Panc1 (cell line): ENCODE results near the gene RAPGEF5.

Source experiments
- CTCF ChIP-seq: fragments of 450-650 bp; IDR thresholded peaks from 2 replicates; pipeline ENCODE4 v1.5.1; 2017; ENCODE audit warnings: mild to moderate bottlenecking
- POLR2AphosphoS5 ChIP-seq: IDR thresholded peaks from 2 replicates; pipeline ENCODE4 v1.6.1; 2012; ENCODE audit warnings: mild to moderate bottlenecking, low read depth, low read length, moderate library complexity
- SIN3A ChIP-seq: IDR thresholded peaks from 2 replicates; pipeline ENCODE4 v1.6.1; 2012; ENCODE audit warnings: low read depth, mild to moderate bottlenecking, low read length, moderate library complexity, borderline replicate concordance; ENCODE audit not compliant: insufficient read depth
- TCF7L2 ChIP-seq: IDR thresholded peaks from 2 replicates; pipeline ENCODE4 v1.6.1; 2011; ENCODE audit warnings: mild to moderate bottlenecking, low read depth, low read length, inconsistent platforms
- TF ChIP-seq, protein P1 (sequence below), 2 experiments: IDR thresholded peaks; 2 replicates each; pipeline ENCODE4 v1.6.1; 2011 to 2012; ENCODE audit warnings: low read depth in 2 of 2, control low read depth in 1 of 2, low read length in 1 of 2, mild to moderate bottlenecking in 1 of 2, moderate library complexity in 1 of 2; ENCODE audit not compliant: insufficient read depth in 1 of 2

DNA sequence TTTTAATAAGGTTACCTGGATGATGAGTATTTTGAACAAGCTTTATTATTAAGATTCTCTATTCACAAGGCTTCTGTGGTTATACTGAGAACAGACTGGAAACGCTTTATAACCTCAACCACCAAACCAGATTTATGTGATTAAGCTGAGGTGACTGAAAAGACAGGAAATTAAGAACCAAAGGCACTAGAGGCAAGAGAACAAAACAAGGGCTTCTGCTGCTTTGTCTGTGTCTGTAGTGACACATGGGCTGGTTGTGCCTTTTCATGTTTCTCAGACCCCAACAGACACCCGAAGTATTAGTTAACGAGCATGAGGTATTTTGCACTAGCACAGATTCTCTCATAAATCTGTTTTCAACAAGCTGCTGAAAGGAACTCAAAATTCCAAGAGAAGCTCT is 64.4 kb downstream of the RAPGEF5 start:
- TF ChIP-seq CTCF, result no peak
- TF ChIP-seq TCF7L2, result no peak
- no peak for TF ChIP-seq SIN3A
- TF ChIP-seq, protein P1, sequence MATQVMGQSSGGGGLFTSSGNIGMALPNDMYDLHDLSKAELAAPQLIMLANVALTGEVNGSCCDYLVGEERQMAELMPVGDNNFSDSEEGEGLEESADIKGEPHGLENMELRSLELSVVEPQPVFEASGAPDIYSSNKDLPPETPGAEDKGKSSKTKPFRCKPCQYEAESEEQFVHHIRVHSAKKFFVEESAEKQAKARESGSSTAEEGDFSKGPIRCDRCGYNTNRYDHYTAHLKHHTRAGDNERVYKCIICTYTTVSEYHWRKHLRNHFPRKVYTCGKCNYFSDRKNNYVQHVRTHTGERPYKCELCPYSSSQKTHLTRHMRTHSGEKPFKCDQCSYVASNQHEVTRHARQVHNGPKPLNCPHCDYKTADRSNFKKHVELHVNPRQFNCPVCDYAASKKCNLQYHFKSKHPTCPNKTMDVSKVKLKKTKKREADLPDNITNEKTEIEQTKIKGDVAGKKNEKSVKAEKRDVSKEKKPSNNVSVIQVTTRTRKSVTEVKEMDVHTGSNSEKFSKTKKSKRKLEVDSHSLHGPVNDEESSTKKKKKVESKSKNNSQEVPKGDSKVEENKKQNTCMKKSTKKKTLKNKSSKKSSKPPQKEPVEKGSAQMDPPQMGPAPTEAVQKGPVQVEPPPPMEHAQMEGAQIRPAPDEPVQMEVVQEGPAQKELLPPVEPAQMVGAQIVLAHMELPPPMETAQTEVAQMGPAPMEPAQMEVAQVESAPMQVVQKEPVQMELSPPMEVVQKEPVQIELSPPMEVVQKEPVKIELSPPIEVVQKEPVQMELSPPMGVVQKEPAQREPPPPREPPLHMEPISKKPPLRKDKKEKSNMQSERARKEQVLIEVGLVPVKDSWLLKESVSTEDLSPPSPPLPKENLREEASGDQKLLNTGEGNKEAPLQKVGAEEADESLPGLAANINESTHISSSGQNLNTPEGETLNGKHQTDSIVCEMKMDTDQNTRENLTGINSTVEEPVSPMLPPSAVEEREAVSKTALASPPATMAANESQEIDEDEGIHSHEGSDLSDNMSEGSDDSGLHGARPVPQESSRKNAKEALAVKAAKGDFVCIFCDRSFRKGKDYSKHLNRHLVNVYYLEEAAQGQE (IDR thresholded peaks at IDR 0.05; ENCODE audit: insufficient read depth in 1 of 2, low read depth in 2 of 2, low read length in 1 of 2), result no peak
- no peak for TF ChIP-seq POLR2AphosphoS5
